ENCODE data around the gene CADPS2. TPM values are rescaled to one million over a fixed set of nuclear protein-coding genes. Genes with fewer than 3 reads are reported as not detected.

The CADPS2 gene
- total RNA-seq, 2 experiments from 2014 or later: not detected

DNA sequence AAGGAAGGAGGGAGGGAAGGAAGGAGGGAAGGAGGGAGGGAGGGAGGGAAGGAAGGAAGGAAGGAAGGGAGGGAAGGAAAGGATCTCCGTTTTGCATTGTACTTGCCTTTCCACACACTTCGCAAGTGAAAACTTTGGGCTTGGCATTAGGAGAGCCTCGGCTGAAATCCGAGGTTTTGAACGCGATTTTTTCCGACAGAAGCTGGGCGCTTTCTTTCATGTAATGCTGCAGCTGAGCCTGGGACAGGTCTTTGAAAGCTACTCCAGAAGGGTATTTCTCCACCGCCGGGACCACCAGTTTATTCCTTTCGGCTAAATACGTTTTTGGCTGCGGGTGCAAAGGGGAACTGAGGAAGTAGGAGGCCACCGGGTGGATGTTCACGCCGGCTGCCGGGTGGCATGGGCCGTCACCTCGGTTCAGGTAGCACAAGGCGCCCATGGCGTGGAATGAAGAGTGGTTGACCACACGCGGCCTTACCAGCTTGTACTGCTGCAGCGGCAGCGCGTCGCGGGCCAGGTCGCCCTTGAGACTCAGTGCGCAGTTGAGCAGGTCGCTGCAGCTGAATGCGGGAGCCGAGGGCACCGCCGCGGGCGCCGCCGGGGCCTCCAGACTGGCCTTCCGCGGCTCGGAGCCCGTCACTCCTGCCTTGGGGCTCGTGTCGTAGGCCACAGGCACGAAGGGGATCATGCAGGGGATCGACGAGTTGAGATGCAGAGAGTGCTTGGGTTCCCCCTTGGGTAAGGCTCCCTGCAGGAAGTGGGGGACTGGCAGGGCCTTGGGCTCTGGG lies 582.5 kb downstream of the CADPS2 start:
- POLR2A ChIA-PET: no interaction called here
- H3K9me3 ChIP-seq (ENCODE audit: low read length): no peaks in the 10 kb centered on the region
- H3K27ac ChIP-seq (ENCODE audit: low read depth, low read length, poor library complexity, severe bottlenecking): no peak overlapping the region
- CTCF ChIA-PET (ENCODE audit: unreplicated experiment): no interaction called here
- no peaks in the 10 kb centered on the region for H4K20me1 ChIP-seq (ENCODE audit: insufficient read depth, low read length)
- no peaks in the 10 kb centered on the region for H3K9me2 ChIP-seq (ENCODE audit: insufficient read depth, low read length)
- no peak overlapping the region for H3K4me2 ChIP-seq (ENCODE audit: low read length)
- no peaks in the 10 kb centered on the region for H3K79me2 ChIP-seq (ENCODE audit: insufficient read depth, low read depth, low read length)
- no peak overlapping the region for H3K4me3 ChIP-seq (ENCODE audit: low read depth, low read length, poor library complexity, severe bottlenecking)
- H3K36me3 ChIP-seq (ENCODE audit: insufficient read depth, low read length): no peaks in the 10 kb centered on the region
- TF ChIP-seq, protein P1, sequence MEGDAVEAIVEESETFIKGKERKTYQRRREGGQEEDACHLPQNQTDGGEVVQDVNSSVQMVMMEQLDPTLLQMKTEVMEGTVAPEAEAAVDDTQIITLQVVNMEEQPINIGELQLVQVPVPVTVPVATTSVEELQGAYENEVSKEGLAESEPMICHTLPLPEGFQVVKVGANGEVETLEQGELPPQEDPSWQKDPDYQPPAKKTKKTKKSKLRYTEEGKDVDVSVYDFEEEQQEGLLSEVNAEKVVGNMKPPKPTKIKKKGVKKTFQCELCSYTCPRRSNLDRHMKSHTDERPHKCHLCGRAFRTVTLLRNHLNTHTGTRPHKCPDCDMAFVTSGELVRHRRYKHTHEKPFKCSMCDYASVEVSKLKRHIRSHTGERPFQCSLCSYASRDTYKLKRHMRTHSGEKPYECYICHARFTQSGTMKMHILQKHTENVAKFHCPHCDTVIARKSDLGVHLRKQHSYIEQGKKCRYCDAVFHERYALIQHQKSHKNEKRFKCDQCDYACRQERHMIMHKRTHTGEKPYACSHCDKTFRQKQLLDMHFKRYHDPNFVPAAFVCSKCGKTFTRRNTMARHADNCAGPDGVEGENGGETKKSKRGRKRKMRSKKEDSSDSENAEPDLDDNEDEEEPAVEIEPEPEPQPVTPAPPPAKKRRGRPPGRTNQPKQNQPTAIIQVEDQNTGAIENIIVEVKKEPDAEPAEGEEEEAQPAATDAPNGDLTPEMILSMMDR (conservative IDR thresholded peaks at IDR 0.05; ENCODE audit: low read length): no peak
- no peak for TF ChIP-seq EZH2phosphoT487 (IDR thresholded peaks at IDR 0.05; ENCODE audit: borderline replicate concordance, low read depth, low read length)
- H3K4me1 ChIP-seq (ENCODE audit: insufficient read depth, low read length, poor library complexity, severe bottlenecking): no peaks in the 10 kb centered on the region
- no peak overlapping the region for H2AFZ ChIP-seq (ENCODE audit: low read length)
- BruUV-seq (replicated peaks): no TSS peak
- intact Hi-C loops (cut with micrococcal nuclease; ENCODE audit: unreplicated experiment): no loop called here
- no peak for DNase-seq (ENCODE audit: low spot score)

DNA sequence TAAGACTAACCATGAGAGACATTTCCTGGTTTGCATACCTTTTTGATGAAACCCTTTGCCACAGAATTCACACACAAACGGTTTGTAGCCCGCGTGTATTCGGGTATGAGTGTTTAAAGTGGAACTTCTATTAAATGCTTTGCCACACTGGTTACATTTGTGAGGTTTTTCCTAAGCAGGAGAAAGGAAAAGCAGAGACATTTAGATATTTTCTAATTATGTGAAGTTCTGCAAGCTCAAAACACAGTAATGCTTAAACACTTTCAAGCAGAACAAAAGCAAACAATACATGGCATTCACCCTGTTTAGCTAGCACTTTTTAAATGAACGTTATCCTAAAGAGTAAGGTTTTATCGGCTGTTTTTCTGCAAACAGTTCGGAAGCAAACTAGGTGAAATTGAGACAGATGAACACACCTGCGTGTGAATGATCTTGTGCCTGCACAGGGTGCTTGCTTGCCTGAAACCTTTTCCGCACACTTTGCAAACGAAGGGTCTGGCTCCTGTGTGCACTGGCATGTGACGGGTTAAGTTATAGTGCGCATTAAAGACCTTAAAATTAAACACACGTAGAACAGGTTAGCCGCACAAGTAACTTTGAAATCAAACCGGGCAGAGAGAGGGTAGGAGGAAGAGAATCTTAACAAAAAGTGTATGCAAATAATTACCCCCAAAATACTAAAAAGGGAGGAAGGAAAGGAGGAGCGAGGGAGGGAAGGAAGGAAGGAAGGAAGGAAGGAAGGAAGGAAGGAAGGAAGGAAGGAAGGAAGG lies 583.3 kb downstream of the CADPS2 start:
- Histone ChIP-seq H4K20me1 (ENCODE audit: insufficient read depth, low read length) (no peaks in the 10 kb centered on the region), H2AFZ (ENCODE audit: low read length) (no peak overlapping the region), H3K4me3 (ENCODE audit: low read depth, low read length, poor library complexity, severe bottlenecking) (no peak overlapping the region), H3K4me2 (ENCODE audit: low read length) (no peak overlapping the region), H3K9me3 (ENCODE audit: low read length) (no peaks in the 10 kb centered on the region), H3K79me2 (ENCODE audit: insufficient read depth, low read depth, low read length) (no peaks in the 10 kb centered on the region), H3K27ac (ENCODE audit: low read depth, low read length, poor library complexity, severe bottlenecking) (no peak overlapping the region), H3K36me3 (ENCODE audit: insufficient read depth, low read length) (no peaks in the 10 kb centered on the region), H3K4me1 (ENCODE audit: insufficient read depth, low read length, poor library complexity, severe bottlenecking) (no peaks in the 10 kb centered on the region), H3K9me2 (ENCODE audit: insufficient read depth, low read length) (no peaks in the 10 kb centered on the region)
- BruUV-seq (replicated peaks): no TSS peak
- ChIA-PET CTCF (ENCODE audit: unreplicated experiment) (no interaction called here), POLR2A (no interaction called here)
- no peak for DNase-seq (ENCODE audit: low spot score)
- intact Hi-C loops (cut with micrococcal nuclease; ENCODE audit: unreplicated experiment): no loop called here
- TF ChIP-seq, protein P1 (conservative IDR thresholded peaks at IDR 0.05; ENCODE audit: low read length): no peak
- no peak for TF ChIP-seq EZH2phosphoT487 (IDR thresholded peaks at IDR 0.05; ENCODE audit: borderline replicate concordance, low read depth, low read length)
